Measurements from ENCODE around the gene CCDC40.

- TF ChIP-seq CTCF (IDR thresholded peaks at IDR 0.05 in 2 of 3, conservative IDR thresholded peaks at IDR 0.05 in 1 of 3; ENCODE audit: control insufficient read depth in 2 of 3, extremely low read depth in 1 of 3, insufficient read depth in 1 of 3, low read depth in 3 of 3, low read length in 3 of 3) (no peak), SP1 (IDR thresholded peaks at IDR 0.05; ENCODE audit: low read depth, low read length) (no peak), TAF1 (IDR thresholded peaks at IDR 0.05; ENCODE audit: borderline replicate concordance, low read depth, low read length) (no peak)
Observed at GRCh38 chr17:80031691-80032430, 4.6 kb upstream of the CCDC40 start.
